COLO668 (cell line): ENCODE data around the gene GIMAP1.
"Not testable (repeated sequence)": the region's sequence is repeated elsewhere in the genome, so short reads cannot be mapped to it uniquely, and the experiment has no call there.

ENCODE experiments used
- DNase-seq: peaks from one replicate; lab custom pipeline; 2025; ENCODE audit not compliant: unreplicated experiment; lab: John Stamatoyannopoulos, UW

GIMAP1 gene

DNA sequence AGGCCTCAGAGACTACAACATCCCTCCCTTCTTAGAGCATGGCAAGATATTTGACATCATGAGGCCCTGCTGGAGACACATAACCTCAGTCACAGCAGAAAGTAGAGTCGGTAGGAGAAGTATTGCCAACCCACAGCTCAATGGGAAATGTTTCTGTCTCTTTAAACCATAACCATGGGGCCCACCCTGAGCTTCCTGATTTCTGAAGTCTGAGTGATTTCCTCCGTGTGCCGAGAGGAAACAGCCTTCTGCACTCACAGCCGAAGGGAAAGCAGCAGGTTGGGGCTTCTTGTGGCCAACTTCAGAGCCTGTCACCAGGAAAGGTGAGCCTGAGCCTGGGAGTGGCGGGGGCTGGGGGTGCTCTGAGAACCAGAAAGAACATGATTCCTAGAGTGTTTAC lies at the start of gene GIMAP1:
TSS of gene GIMAP1 (plus strand) at position 246 of the 400 bp plus-strand sequence. CDS start 2,435 bp downstream, outside the sequence.
- DNase-seq, result no peak

DNA sequence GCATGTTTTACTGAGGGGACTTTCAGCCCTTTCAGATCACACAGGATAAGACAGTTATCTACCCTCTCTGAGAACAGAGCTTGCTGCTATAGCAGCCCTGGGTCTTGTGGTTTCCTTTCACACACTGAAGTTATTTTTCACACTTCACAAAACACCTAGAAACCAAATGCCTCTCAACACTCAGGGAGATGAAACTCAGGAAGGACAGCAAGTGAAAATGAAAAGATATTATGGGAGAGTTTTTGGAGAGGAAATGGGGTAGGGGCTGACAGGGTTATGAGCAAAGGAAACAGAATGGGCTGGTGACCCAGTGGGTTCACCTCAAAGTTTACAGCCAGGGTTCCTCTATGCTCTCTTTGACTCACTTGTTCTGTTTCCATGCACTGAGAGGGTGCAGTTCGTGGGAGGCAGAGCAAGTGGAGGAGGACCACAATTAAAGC lies 47.9 kb upstream of the GIMAP1 start:
- DNase-seq, result no peak

DNA sequence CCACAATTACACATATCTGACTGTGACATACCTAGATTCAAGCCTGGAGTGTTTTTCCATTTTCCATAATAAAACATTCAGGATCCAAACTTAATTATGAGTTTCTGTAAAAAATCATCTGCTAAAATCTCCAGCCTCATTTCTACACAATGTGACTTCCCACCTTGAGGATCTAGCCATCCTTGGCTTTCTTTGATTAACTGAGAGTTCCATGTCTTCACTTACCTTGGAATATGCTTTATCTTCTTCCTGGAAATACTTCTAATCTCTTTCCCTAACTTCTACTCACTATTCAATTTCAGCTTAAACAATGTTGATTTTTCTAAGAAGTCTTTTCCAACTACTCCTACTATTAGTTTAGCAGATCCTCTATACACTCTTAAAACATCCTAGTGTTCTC lies 47.4 kb upstream of the GIMAP1 start:
- no peak for DNase-seq

DNA sequence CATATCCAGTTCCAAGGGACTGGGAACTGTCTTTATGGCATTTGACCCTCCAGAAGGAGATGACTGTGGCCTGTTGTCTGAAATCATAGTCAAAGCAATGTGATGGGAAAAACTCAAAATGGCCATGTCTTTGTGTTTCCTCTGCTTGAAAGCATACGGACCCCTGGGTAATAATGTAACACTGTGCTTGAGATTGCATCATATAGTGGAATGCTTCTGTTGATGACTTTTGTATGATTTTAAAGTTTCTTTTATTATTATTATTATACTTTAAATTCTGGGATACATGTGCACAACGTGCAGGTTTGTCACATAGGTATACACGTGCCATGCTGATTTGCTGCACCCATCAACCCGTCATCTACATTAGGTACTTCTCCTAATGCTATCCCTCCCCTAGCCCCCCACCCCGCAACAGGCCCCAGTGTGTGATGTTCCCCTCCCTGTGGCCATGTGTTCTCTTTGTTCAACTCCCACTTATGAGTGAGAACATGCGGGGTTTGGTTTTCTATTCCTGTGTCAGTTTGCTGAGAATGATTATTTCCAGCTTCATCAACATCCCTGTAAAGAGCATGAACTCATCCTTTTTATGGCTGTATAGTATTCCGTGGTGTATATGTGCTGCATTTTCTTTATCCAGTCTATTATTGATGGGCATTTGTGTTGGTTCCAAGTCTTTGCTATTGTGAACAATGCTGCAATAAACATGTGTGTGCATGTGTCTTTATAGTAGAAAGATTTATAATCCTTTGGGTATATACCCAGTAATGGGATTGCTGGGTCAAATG lies 44.4 kb upstream of the GIMAP1 start:
- not testable (repeated sequence) for DNase-seq

DNA sequence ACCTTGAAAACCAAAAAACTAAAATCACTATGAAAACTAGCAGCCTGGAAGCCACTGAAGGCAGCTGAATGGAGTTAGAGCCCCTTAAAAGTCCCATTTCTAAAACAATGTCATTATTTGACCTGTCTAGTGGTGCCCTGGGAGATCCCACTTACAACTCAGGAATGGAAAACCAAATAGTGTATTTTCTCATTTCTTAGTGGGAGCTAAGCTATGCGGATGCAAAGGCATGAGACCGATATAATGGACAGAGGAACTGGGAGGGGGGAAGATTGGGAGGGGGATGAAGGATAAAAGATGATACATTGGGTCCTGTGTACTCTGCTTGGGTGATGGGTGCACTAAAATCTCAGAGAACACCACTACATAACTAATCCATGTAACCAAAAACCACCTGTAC lies 40.7 kb upstream of the GIMAP1 start:
- DNase-seq, result no peak

DNA sequence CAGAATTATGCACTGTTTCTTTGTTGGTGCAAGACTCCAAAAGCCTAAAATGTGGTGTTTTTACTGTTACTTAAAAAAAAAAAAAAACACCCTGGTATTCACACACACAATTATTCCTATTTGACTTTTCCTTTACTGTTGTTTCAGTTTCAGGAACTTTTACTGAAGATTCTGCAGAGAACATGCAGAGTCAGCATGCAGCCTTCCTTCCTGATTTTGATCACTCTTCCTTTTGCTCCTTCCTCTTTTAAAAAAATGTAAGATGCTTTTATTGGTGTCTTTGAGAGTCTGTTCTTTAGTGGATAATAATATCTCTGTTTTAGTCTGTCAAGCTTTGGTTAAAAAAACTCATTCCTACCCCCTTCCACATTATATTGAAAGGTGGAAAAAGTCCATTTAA lies 40.1 kb upstream of the GIMAP1 start:
- DNase-seq, result not testable (repeated sequence)

DNA sequence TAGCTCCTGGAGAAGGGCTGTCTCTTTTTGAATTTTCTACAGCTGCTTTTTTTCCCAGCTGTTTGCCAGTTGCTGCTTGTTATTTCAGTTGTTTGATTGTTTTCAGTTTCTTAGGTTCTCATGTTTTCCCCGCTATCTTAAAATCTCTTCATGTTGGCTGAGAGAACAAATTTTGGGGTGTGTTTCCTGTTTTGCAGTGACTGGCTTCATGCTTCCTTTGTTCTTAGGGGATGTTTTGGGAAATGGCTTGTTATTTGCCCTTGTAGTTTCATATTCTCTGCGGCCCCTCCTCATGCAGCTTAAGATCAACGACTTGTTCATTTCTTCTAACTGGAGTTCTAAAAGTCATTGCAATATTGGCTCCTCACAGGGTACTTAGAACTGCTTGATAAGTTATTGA lies 39.6 kb upstream of the GIMAP1 start:
- not testable (repeated sequence) for DNase-seq

DNA sequence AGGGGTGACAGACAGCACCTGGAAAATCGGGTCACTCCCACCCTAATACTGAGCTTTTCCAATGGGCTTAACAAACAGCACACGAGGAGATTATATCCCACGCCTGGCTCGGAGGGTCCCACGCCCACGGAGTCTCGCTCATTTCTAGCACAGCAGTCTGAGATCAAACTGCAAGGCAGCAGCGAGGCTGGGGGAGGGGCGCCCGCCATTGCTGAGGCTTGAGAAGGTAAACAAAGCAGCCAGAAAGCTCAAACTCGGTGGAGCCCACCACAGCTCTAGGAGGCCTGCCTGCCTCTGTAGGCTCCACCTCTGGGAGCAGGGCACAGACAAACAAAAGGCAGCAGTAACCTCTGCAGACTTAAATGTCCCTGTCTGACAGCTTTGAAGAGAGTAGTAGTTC lies 37.8 kb upstream of the GIMAP1 start:
- not testable (repeated sequence) for DNase-seq

DNA sequence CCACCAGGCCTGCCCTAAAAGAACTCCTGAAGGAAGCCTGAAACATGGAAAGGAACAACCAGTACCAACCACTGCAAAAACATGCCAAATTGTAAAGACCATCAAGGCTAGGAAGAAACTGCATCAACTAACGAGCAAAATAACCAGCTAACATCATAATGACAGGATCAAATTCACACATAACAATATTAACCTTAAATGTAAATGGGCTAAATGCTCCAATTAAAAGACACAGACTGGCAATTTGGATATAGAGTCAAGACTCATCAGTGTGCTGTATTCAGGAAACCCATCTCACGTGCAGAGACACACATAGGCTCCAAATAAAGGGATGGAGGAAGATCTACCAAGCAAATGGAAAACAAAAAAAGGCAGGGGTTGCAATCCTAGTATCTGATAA lies 36.0 kb upstream of the GIMAP1 start:
- not testable (repeated sequence) for DNase-seq

DNA sequence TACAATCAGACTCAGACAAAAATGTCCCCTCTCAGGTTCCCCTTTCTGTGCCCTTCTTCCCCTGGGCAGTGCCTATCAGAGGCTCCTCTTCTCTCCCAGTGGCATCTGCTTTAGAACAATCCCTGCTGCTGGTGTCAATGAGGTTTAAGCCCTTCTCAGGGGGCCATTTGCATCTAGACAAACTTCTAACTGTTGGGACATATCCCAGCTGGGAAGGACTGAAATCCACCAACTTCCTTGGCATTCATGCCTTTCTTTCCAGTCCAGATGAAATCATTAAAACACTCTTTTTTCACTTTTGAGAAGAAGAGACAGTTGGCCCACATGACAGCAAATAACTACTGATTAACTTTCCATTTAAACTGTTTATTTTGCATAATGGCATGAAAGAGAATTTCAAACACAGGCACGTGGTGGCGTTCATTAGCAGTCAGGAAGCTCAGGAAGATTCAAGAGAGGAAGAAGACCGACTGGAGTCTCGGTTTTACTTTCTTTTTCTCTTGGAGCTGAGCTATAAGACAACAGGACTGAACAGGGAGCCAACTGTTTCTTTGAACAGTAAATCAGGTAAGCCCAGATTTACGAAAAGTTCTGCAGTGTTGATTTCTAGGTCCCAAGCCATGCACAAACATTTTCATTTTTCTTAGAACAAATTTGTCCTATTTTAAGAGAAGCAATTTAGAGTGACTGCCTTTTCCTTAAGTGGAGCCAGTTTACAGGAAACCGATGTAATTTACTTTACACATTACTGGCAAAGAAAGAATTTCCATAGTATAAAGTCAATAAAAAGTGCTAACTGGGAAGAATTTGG lies 31.0 kb upstream of the GIMAP1 start, which contains the start of gene GIMAP2:
TSS of gene GIMAP2 (plus strand) at position 488 of the 811 bp plus-strand sequence. CDS start 1,354 bp downstream, outside the sequence.
- DNase-seq, result no peak

DNA sequence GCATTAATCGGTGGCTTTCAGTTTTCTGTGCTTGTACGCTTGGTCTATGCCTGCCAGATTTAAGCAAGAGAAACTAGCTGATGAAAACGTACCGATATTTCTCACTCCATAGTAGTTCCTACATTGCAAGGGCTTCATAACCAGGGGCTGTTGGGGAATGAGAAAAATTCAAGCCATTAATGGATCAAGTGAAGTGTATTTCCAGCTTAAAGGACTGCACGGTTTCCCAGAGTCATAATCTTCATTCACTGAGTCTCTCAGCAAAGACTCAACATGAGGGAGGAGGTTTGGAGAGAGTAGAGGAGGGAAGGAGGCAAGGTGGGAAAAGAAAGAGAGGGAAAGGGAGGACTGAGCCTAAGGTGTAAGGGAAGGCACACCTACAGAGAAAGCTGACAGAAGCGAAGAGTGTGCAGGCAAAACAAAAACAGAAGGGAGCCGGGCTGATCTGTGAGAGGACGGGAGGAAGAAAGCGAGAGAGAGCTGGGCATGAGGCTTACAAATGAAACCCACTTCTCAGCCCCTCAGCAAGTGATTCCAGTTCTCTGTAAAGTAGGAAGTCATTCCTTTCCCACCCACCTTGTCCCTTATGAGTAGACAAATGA lies 30.3 kb upstream of the GIMAP1 start:
- DNase-seq, result no peak

DNA sequence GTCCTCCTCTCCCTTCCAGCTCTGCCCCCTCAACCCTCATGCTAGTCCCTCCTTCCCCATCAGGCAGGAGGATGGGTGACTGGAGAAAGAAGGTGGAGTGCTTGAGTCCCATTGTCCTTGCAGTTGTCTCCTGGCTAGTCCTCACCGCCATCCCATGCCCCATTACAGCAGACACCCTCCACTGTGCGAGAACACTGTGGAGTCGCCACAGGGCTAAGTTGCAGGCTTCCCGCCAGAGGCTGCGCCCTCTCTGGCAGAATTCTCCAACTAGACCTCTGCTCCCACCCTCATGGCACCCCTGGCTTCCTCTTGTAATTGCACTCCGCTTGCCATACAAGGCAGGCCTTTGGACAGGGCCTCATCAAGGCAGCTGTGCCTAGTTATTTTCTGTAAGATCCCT lies 27.8 kb upstream of the GIMAP1 start:
- DNase-seq, result no peak

DNA sequence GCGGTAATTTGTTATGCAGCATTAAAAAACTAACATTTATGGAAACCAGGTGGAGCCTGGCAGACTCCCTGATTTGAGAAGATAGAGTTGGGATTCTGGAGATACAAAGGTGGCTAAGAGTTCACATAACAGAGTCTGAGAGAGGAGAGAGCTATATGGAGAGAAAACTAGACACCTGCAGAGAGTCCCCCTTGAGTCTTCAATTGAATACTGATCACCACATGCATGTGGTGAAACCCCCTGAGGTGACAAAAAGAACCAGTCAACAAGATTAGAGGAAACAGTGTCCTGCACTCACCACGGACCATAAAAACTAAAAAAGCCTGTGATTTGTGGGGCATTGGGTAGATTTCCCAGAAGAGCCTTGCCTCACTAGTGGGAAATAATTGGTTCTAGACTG lies 20.8 kb upstream of the GIMAP1 start:
- no peak for DNase-seq

DNA sequence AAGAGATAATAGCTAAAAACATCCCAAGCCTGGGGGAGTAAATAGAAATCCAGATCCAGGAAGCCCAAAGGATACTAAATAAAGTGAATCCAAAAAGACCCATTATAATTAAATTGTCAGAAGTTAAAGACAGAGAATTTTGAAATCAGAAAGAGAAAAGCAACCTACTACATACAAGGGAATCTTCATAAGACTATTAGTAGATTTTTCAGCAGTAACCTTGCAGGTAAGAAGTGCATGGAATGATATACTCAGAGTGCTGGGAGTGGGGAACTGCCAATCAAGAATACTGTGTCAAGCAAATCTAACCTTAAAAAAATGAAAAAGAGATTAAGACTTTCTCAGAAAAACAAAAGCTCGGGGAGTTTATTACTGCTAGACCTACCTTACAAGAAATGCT lies 13.2 kb upstream of the GIMAP1 start:
- no peak for DNase-seq

DNA sequence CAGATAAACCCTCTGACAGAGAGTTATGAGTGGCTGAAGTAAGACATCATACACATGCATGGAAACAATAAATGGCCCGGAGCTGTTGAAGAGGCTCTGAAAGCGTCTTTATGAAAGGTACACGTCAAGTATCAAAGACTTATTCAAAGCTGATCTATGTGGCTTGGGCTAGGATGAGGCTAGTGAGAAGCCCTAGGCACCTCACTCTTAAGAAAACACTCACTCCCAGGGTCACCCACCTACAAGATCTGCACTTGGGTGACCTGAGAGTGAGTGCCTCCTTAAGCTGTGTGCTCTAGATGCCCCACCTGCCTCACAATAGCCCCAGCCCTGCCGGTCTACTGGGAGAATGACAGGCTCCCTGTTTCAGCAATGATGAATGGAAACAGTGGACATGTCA lies 1.1 kb upstream of the GIMAP1 start:
- no peak for DNase-seq

DNA sequence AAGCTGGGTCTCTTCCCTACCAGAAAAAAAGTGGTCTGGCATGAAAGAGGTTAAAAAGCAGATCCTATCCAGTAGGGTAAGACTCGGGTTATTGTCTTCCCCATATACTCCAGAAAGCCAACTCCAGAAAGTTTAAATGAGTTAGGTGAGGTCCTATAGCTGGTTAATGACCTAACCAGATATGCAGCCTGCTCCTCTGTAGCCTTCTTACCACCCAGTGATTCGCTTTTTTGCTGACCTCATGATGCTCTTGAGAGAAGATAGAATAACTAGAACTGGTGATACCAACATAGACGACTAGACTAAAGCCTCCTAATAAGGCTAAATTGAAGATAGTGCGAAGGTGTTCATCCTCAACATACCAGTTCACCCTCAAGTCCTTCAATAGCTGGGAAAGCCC lies 675 bp upstream of the GIMAP1 start:
- DNase-seq, result no peak

DNA sequence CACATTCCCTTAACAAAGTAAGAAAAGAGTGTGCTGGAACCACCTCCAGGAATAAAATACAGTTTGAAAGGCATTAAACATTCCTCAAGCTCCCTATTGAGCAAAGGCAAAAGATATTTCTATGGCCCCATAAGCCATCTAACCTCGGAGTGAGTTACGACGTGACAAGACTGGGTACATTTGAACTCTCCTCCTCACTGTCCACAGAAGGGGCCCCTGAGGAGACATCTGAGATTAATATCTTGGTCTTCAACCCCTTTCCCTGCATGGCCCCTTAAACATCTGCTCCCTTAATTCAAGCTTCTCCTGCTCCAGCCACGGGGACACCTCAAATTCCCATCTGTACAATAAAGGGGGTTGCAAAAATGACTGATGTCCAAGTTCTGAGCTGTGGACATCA lies 526 bp downstream of the GIMAP1 start:
- DNase-seq, result no peak

DNA sequence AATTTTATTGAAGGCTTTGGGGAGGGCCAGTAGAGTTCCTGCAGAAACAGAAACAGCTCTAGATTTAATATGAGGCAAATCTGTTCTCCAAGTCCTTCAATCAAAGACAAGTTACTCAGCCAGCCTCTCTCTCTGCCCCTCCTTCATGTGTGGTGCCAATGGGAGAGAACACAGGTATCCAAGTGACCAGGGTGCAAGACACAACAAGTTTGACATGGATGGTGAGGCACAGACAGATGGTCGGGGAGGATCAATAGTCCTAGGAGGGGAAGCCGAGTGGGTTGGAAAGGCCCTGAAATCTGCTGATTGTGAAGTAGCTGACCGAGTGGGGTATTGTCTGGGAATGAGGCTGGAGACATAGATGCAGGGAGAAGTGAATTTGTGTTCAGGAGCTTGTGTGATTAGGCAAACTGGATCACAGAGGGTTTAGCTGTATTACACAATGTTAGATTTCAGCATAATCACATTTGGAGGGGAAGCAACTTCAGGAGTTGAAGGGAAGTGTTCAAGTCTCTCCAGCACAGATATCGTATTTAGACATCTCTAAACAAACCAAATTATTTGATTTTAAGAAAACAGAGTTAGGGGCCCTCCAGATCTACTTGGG lies 1.5 kb downstream of the GIMAP1 start:
- no peak for DNase-seq

DNA sequence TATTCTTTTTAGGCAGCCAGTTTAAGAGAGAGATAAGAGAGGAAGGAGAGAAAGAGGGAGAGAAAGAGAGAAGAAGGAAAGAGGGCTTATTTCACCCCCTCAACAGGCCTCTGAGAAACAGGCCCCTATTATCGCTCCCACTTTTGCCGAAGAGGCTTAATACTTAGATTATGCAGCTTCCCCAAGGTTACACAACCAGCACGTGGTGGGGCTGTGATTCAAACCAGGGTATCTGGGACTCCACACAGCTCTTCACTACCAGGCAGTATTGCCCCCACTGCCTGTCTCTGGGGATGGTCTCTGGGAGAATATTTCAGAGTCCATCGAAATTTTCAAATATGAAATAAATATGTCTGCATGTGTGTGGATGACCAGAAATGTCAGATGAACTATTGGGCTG lies 3.0 kb downstream of the GIMAP1 start:
- DNase-seq, result no peak

DNA sequence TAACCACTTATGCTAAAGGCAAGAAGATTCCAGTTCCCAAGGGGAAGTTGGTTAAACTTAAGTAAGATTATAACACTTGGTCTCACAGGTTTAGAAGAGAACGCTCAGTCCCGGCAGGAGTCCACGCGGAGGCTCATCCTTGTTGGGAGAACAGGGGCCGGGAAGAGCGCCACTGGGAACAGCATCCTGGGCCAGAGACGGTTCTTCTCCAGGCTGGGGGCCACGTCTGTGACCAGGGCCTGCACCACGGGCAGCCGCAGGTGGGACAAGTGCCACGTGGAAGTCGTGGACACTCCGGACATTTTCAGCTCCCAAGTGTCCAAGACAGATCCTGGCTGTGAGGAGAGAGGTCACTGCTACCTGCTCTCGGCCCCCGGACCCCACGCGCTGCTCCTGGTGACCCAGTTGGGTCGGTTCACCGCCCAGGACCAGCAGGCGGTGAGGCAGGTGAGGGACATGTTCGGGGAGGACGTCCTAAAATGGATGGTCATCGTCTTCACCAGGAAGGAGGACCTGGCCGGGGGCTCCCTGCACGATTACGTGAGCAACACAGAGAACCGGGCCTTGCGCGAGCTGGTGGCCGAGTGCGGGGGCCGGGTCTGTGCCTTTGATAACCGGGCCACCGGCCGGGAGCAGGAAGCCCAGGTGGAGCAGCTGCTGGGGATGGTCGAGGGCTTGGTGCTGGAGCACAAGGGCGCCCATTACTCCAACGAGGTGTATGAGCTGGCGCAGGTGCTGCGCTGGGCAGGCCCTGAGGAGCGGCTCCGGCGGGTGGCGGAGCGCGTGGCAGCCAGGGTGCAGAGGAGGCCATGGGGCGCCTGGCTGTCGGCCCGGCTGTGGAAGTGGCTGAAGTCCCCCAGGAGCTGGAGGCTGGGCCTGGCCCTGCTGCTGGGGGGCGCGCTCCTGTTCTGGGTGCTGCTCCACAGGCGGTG lies 3.8 kb downstream of the GIMAP1 start:
- DNase-seq, result no peak
